Endothelial cell of umbilical vein (primary cell): Measurements from ENCODE around the gene CXCL10. TPM values are rescaled to one million over a fixed set of nuclear protein-coding genes. Genes with fewer than 3 reads are reported as not detected.
"Not testable (repeated sequence)": the region's sequence is repeated elsewhere in the genome, so short reads cannot be mapped to it uniquely, and the experiment has no call there.

Source experiments
- BruUV-seq: library from RNA; stranded (reverse); fragments of 400-500 nt; replicated peaks from 2 replicates; lab custom pipeline; 2021; lab: Mats Ljungman, UMichigan
- CTCF ChIA-PET: fragments of 300-600, 350-600 bp; sonication (Branson Sonifier 250); formaldehyde crosslinking; loops from one replicate; lab custom pipeline; 2021; ENCODE audit warnings: antibody characterized with exemption, inconsistent platforms; lab: Charles Lee
- POLR2A ChIA-PET: fragments of 300-600, 350-600 bp; sonication (Branson Sonifier 250); formaldehyde crosslinking; loops from one replicate; lab custom pipeline; 2021; ENCODE audit warnings: antibody characterized with exemption, inconsistent platforms; lab: Charles Lee
- DNase-seq: peaks from one replicate; pipeline ENCODE4 v3.0.0-alpha.2; 2011; ENCODE audit warnings: low read depth, low spot score
- FAIRE-seq: peaks from 2 replicates; lab custom pipeline; 2011; peaks lifted over from hg19 to GRCh38; lab: Jason Lieb, UNC
- H2AFZ ChIP-seq: 2 replicates; pipeline ENCODE4 v1.6.0; 2012; ENCODE audit warnings: low read depth, low read length, control low read depth, inconsistent platforms
- H3K27ac ChIP-seq: 2 replicates; pipeline ENCODE4 v1.5.1; 2011; ENCODE audit warnings: low read depth, mild to moderate bottlenecking, control low read depth, low read length, moderate library complexity; ENCODE audit not compliant: insufficient read depth
- H3K27me3 ChIP-seq, 2 experiments: 2 replicates each; pipeline versions ENCODE4 v1.6.0 to v1.6.1; 2011; ENCODE audit warnings: low read length in 2 of 2, mixed read lengths in 1 of 2; ENCODE audit not compliant: control insufficient read depth in 2 of 2, insufficient read depth in 2 of 2
- H3K36me3 ChIP-seq, 2 experiments: 2 replicates in 1 of 2; 3 replicates in 1 of 2; pipeline ENCODE4 v1.5.1; 2011; ENCODE audit warnings: low read length in 2 of 2, mild to moderate bottlenecking in 1 of 2, moderate library complexity in 1 of 2; ENCODE audit not compliant: control insufficient read depth in 2 of 2, insufficient read depth in 2 of 2; ENCODE audit errors: extremely low read depth in 1 of 2
- H3K4me1 ChIP-seq: 3 replicates; pipeline ENCODE4 v1.5.1; 2011; ENCODE audit warnings: mild to moderate bottlenecking, low read length; ENCODE audit not compliant: control insufficient read depth, insufficient read depth; ENCODE audit errors: extremely low read depth
- H3K4me2 ChIP-seq: 2 replicates; pipeline ENCODE4 v1.6.1; 2011; ENCODE audit warnings: low read length, control low read depth, mixed read lengths; ENCODE audit not compliant: insufficient read depth
- H3K4me3 ChIP-seq, 3 experiments: fragments of 200-600 bp in 1 of 3; sonication (generic), shearing (Covaris generic) in 1 of 3; replicated peaks in 1 of 3; 2 replicates each; pipeline ENCODE4 v1.5.1; 2011 to 2016; ENCODE audit warnings: control low read depth in 3 of 3, low read length in 3 of 3, mild to moderate bottlenecking in 2 of 3, inconsistent platforms in 1 of 3, low read depth in 1 of 3, moderate library complexity in 1 of 3; ENCODE audit not compliant: insufficient read depth in 1 of 3
- H3K79me2 ChIP-seq: 2 replicates; pipeline ENCODE4 v1.6.0; 2012; ENCODE audit warnings: low read length, inconsistent platforms; ENCODE audit not compliant: control insufficient read depth, insufficient read depth
- H3K9ac ChIP-seq: replicated peaks from 2 replicates; pipeline ENCODE3; 2011; ENCODE audit warnings: low read length, control low read depth; ENCODE audit not compliant: insufficient read depth; ENCODE audit errors: extremely low read depth
- H3K9me1 ChIP-seq: replicated peaks from 3 replicates; pipeline ENCODE4 v1.6.0; 2011; ENCODE audit warnings: mild to moderate bottlenecking, low read length; ENCODE audit not compliant: control insufficient read depth, insufficient read depth; ENCODE audit errors: extremely low read depth
- H3K9me3 ChIP-seq: replicated peaks from 2 replicates; pipeline ENCODE4 v1.5.1; 2012; ENCODE audit warnings: low read length, inconsistent platforms; ENCODE audit not compliant: control insufficient read depth, insufficient read depth
- H4K20me1 ChIP-seq: replicated peaks from 2 replicates; pipeline ENCODE3; 2011; ENCODE audit warnings: mild to moderate bottlenecking, low read length; ENCODE audit not compliant: control insufficient read depth, insufficient read depth; ENCODE audit errors: extremely low read depth
- CTCF ChIP-seq, 2 donors: IDR thresholded peaks; 1 replicate in 1 of 2; 2 replicates in 1 of 2; pipeline ENCODE4 v1.5.1; 2011; ENCODE audit warnings: low read length in 2 of 2, mild to moderate bottlenecking in 2 of 2, moderate library complexity in 2 of 2, control low read depth in 1 of 2, inconsistent platforms in 1 of 2, low read depth in 1 of 2; ENCODE audit not compliant: insufficient read depth in 1 of 2; ENCODE audit errors: extremely low read depth in 1 of 2
- EZH2 ChIP-seq: IDR thresholded peaks from 2 replicates; pipeline ENCODE4 v1.6.1; 2012; ENCODE audit warnings: borderline replicate concordance, low read depth, mild to moderate bottlenecking, moderate library complexity, low read length, inconsistent platforms; ENCODE audit not compliant: severe bottlenecking
- FOS ChIP-seq: IDR thresholded peaks from 2 replicates; pipeline ENCODE4 v1.6.1; 2011; ENCODE audit warnings: mild to moderate bottlenecking, low read length, moderate library complexity, borderline replicate concordance; ENCODE audit not compliant: insufficient read depth
- GATA2 ChIP-seq: IDR thresholded peaks from 2 replicates; pipeline ENCODE4 v1.7.0; 2011; ENCODE audit warnings: low read depth, mild to moderate bottlenecking, moderate library complexity, mixed read lengths, low read length; ENCODE audit not compliant: insufficient read length, insufficient read depth
- JUN ChIP-seq: IDR thresholded peaks from 2 replicates; pipeline ENCODE4 v1.6.1; 2011; ENCODE audit warnings: borderline replicate concordance, low read depth; ENCODE audit not compliant: insufficient read length, insufficient read depth
- MAX ChIP-seq: IDR thresholded peaks from 2 replicates; pipeline ENCODE4 v1.6.1; 2011; ENCODE audit not compliant: insufficient read depth, insufficient read length
- MYC ChIP-seq: IDR thresholded peaks from one replicate; pipeline ENCODE4 v1.6.1; 2011; ENCODE audit warnings: mild to moderate bottlenecking, low read depth, low read length
- POLR2A ChIP-seq: IDR thresholded peaks from 2 replicates; pipeline ENCODE4 v1.6.1; 2012; ENCODE audit warnings: low read depth, mild to moderate bottlenecking, control low read depth, low read length
- POLR2AphosphoS5 ChIP-seq: IDR thresholded peaks from 2 replicates; pipeline ENCODE4 v1.6.1; 2012; ENCODE audit warnings: low read depth, mild to moderate bottlenecking, control low read depth, low read length, moderate library complexity; ENCODE audit not compliant: insufficient read depth
- dilution Hi-C: fragments of 300-500 bp; cut with MboI; formaldehyde crosslinking; loops from one replicate; pipeline ENCODE4 v1.15.0; 2019; ENCODE audit warnings: low sequenced_read_pairs; ENCODE audit not compliant: extremely low pct_ligation_motif_present
- intact Hi-C: fragments of 100-400 bp; cut with micrococcal nuclease; formaldehyde crosslinking; loops from one replicate; pipeline ENCODE4 v1.10.0; 2022
- polyA plus RNA-seq, 4 experiments: library from polyadenylated mRNA; depleted of rRNA in 3 of 4; stranded (reverse) in 3 of 4; unstranded in 1 of 4; fragments of >200 nt; gene quantifications; 2 replicates each; pipeline versions ENCODE4 v1.2.1 to v1.2.3, GENCODE V29; 2011 to 2012; ENCODE audit warnings: missing spikeins in 1 of 4
- total RNA-seq: library from RNA; stranded (reverse); gene quantifications from 2 replicates; pipeline ENCODE4 v1.2.3, GENCODE V29; 2021

Gene CXCL10
- total and polyA plus RNA-seq, 2 donors (not counting 3 experiments of a cell fraction or from before 2014, with no cell fraction given), result 0.18 TPM; not detected in 1

DNA sequence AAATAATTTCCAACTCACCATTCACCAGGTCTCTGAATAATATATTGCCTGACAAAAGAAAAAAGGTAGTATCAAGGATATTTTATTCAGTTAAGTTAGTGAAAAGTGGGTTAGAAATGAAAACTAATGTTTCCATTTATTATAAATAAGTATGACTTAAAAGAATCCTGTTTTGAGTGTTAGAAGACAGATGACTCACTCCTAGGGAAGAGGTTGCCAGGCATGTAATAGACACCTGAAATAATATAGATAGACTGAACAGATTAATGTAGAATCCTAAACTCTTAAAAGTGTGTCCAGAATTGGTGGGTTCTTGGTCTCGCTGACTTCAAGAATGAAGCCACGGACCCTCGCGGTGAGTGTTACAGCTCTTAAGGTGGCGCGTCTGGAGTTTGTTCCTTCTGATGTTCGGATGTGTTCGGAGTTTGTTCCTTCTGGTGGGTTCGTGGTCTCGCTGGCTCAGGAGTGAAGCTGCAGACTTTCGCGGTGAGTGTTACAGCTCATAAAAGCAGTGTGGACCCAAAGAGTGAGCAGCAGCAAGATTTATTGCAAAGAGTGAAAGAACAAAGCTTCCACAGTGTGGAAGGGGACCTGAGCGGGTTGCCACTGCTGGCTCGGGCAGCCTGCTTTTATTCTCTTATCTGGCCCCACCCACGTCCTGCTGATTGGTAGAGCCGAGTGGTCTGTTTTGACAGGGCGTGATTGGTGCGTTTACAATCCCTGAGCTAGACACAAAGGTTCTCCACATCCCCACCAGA is 19.1 kb upstream of the CXCL10 start:
- POLR2A ChIA-PET, H3K9me1 ChIP-seq, H3K4me3 ChIP-seq, H4K20me1 ChIP-seq, H3K4me1 ChIP-seq, dilution Hi-C loops, H3K9me3 ChIP-seq, H2AFZ ChIP-seq, H3K9ac ChIP-seq, FAIRE-seq, H3K79me2 ChIP-seq, H3K36me3 ChIP-seq, H3K27me3 ChIP-seq, H3K27ac ChIP-seq, intact Hi-C loops: not testable (repeated sequence)
- H3K4me2 ChIP-seq, result peak overlapping the region; percentile 36
- peak; percentile 84 for DNase-seq
- CTCF ChIA-PET, result interaction anchor here (1.0 to 1.5 kb wide), 4 partner anchors 17 to 137 kb away, joined by 3 to 4 read pairs (median 4); no protein-coding TSS in a partner anchor
- TSS peak; percentile 88 for BruUV-seq
- TF ChIP-seq JUN (peak; percentile 60), FOS (peak; percentile 46)

- BruUV-seq, result no TSS peak
- TF ChIP-seq FOS, result no peak
- TF ChIP-seq MYC, result no peak
- no peak for TF ChIP-seq CTCF (IDR thresholded peaks at IDR 0.05; ENCODE audit: extremely low read depth in 1 of 2, insufficient read depth in 1 of 2, low read depth in 1 of 2, low read length in 2 of 2)
- TF ChIP-seq MAX, result no peak
- TF ChIP-seq GATA2, result no peak
- TF ChIP-seq POLR2AphosphoS5, result no peak
- no peak for TF ChIP-seq JUN
- TF ChIP-seq EZH2, result no peak
- no peak for TF ChIP-seq POLR2A
- dilution Hi-C loops, result no loop called here
- H3K79me2 ChIP-seq, result no peaks in the 10 kb centered on the region
- no peaks in the 10 kb centered on the region for H3K9me3 ChIP-seq
- peak overlapping the region; percentile 38 for H2AFZ ChIP-seq
- DNase-seq (no peak), FAIRE-seq (no peak)
- no peak overlapping the region for H3K27ac ChIP-seq
- ChIA-PET CTCF (interaction anchor here (1.4 to 2.7 kb wide), 3 partner anchors 22 to 40 kb away, joined by 3 to 33 read pairs (median 8); no protein-coding TSS in a partner anchor), POLR2A (interaction anchor here (1.4 kb wide), 1 partner anchor 41 kb away, joined by 3 read pairs; no protein-coding TSS in a partner anchor)
- no peak overlapping the region for H3K4me3 ChIP-seq
- no peaks in the 10 kb centered on the region for H3K9me1 ChIP-seq
- no peak overlapping the region for H3K9ac ChIP-seq
- no peaks in the 10 kb centered on the region for H4K20me1 ChIP-seq
- H3K36me3 ChIP-seq, result no peaks in the 10 kb centered on the region
- H3K4me2 ChIP-seq, result no peak overlapping the region
- peaks cover 12% of the 10 kb centered on the region for H3K4me1 ChIP-seq
- H3K27me3 ChIP-seq, result no peaks in the 10 kb centered on the region
- intact Hi-C loops, result no loop called here
Observed at GRCh38 chr4:76036855-76037254, 13.6 kb upstream of the CXCL10 start.
